Duodenal mucosa (tissue), 2 donors: Measurements from ENCODE around the gene USB1.

ENCODE experiments used
- H3K27ac ChIP-seq: one replicate; pipeline ENCODE4 v1.7.0; 2013; ENCODE audit warnings: low read depth, low read length
- H3K27me3 ChIP-seq, 2 donors: one replicate each; pipeline ENCODE4 v1.7.0; 2013; ENCODE audit warnings: low read length in 2 of 2, control low read depth in 1 of 2; ENCODE audit not compliant: insufficient read depth in 2 of 2, control insufficient read depth in 1 of 2
- H3K36me3 ChIP-seq, 2 donors: one replicate each; pipeline ENCODE4 v1.7.0; 2013; ENCODE audit warnings: low read length in 2 of 2, control low read depth in 1 of 2; ENCODE audit not compliant: insufficient read depth in 2 of 2, control insufficient read depth in 1 of 2
- H3K4me1 ChIP-seq, 2 donors: one replicate each; pipeline ENCODE4 v1.7.0; 2013; ENCODE audit warnings: low read length in 2 of 2, control low read depth in 1 of 2; ENCODE audit not compliant: insufficient read depth in 2 of 2, control insufficient read depth in 1 of 2
- H3K4me3 ChIP-seq, 2 donors: one replicate each; pipeline ENCODE4 v1.7.0; 2013; ENCODE audit warnings: low read length in 2 of 2, low read depth in 1 of 2
- H3K9ac ChIP-seq, 2 donors: one replicate each; pipeline ENCODE4 v1.7.0; 2013; ENCODE audit warnings: low read length in 2 of 2, low read depth in 1 of 2
- H3K9me3 ChIP-seq, 2 donors: one replicate each; pipeline ENCODE4 v1.7.0; 2013; ENCODE audit warnings: low read length in 2 of 2, control low read depth in 1 of 2; ENCODE audit not compliant: control insufficient read depth in 1 of 2

Gene USB1

GRCh38 chr16:57993897-57994296 lies 7.3 kb upstream of the USB1 start:
- Histone ChIP-seq H3K27me3 (no peaks in the 10 kb centered on the region), H3K27ac (no peak overlapping the region), H3K9me3 (no peaks in the 10 kb centered on the region), H3K4me1 (peaks cover 3 to 16% of the 10 kb centered on the region in 2 donors), H3K9ac (no peak overlapping the region), H3K36me3 (peaks cover 8 to 27% of the 10 kb centered on the region in 2 donors), H3K4me3 (no peak overlapping the region)

- H3K4me1 ChIP-seq: peaks cover 8 to 20% of the 10 kb centered on the region in 2 donors
- no peak overlapping the region for H3K27ac ChIP-seq
- no peaks in the 10 kb centered on the region for H3K9me3 ChIP-seq
- H3K27me3 ChIP-seq: no peaks in the 10 kb centered on the region
- H3K4me3 ChIP-seq: no peak overlapping the region
- H3K9ac ChIP-seq: no peak overlapping the region
- peaks cover 8 to 27% of the 10 kb centered on the region in 2 donors for H3K36me3 ChIP-seq
These were observed 6.8 kb upstream of the USB1 start for GRCh38 chr16:57994361-57994760.

GRCh38 chr16:57994778-57995177 lies 6.4 kb upstream of the USB1 start:
- H3K27me3 ChIP-seq: no peaks in the 10 kb centered on the region
- H3K9ac ChIP-seq: no peak overlapping the region
- H3K36me3 ChIP-seq: peaks cover 8 to 27% of the 10 kb centered on the region in 2 donors
- H3K4me1 ChIP-seq: peaks cover 12 to 25% of the 10 kb centered on the region in 2 donors
- H3K27ac ChIP-seq: no peak overlapping the region
- H3K9me3 ChIP-seq: no peaks in the 10 kb centered on the region
- no peak overlapping the region for H3K4me3 ChIP-seq

- no peak overlapping the region for H3K9ac ChIP-seq
- no peaks in the 10 kb centered on the region for H3K9me3 ChIP-seq
- H3K4me3 ChIP-seq: no peak overlapping the region
- H3K27me3 ChIP-seq: no peaks in the 10 kb centered on the region
- peaks cover 8 to 27% of the 10 kb centered on the region in 2 donors for H3K36me3 ChIP-seq
- peaks cover 13 to 25% of the 10 kb centered on the region in 2 donors for H3K4me1 ChIP-seq
- H3K27ac ChIP-seq: no peak overlapping the region
These were observed 5.3 kb upstream of the USB1 start for GRCh38 chr16:57995721-57996405.

- Histone ChIP-seq H3K9ac (no peak overlapping the region), H3K36me3 (peaks cover 8 to 27% of the 10 kb centered on the region in 2 donors), H3K27me3 (no peaks in the 10 kb centered on the region), H3K27ac (no peak overlapping the region), H3K9me3 (no peaks in the 10 kb centered on the region), H3K4me1 (peaks cover 14 to 25% of the 10 kb centered on the region in 2 donors), H3K4me3 (no peak overlapping the region)
These were observed 4.6 kb upstream of the USB1 start for GRCh38 chr16:57996406-57997175.

GRCh38 chr16:57997176-57997527 lies 4.1 kb upstream of the USB1 start:
- peaks cover 8 to 27% of the 10 kb centered on the region in 2 donors for H3K36me3 ChIP-seq
- H3K9ac ChIP-seq: no peak overlapping the region
- no peaks in the 10 kb centered on the region for H3K27me3 ChIP-seq
- H3K4me3 ChIP-seq: no peak overlapping the region
- no peaks in the 10 kb centered on the region for H3K9me3 ChIP-seq
- H3K27ac ChIP-seq: no peak overlapping the region
- H3K4me1 ChIP-seq: peaks cover 16 to 30% of the 10 kb centered on the region in 2 donors

- no peaks in the 10 kb centered on the region for H3K27me3 ChIP-seq
- peaks cover 8 to 28% of the 10 kb centered on the region in 2 donors for H3K36me3 ChIP-seq
- no peaks in the 10 kb centered on the region for H3K9me3 ChIP-seq
- peaks cover 16 to 31% of the 10 kb centered on the region in 2 donors for H3K4me1 ChIP-seq
- no peak overlapping the region for H3K27ac ChIP-seq
- H3K9ac ChIP-seq: no peak overlapping the region
- no peak overlapping the region for H3K4me3 ChIP-seq
These were observed 3.5 kb upstream of the USB1 start for GRCh38 chr16:57997528-57998265.

GRCh38 chr16:57998486-57998885 lies 2.7 kb upstream of the USB1 start:
- Histone ChIP-seq H3K27ac (no peak overlapping the region), H3K4me1 (peaks cover 16 to 31% of the 10 kb centered on the region in 2 donors), H3K9me3 (no peaks in the 10 kb centered on the region), H3K9ac (peak overlapping the region in 1 of 2 donors; percentile 63), H3K4me3 (no peak overlapping the region), H3K27me3 (no peaks in the 10 kb centered on the region), H3K36me3 (peaks cover 8 to 36% of the 10 kb centered on the region in 2 donors)

GRCh38 chr16:57998992-57999365 lies 2.2 kb upstream of the USB1 start:
- H3K9me3 ChIP-seq: no peaks in the 10 kb centered on the region
- no peaks in the 10 kb centered on the region for H3K27me3 ChIP-seq
- H3K9ac ChIP-seq: peak overlapping the region; percentile 61 to 63
- H3K4me1 ChIP-seq: peaks cover 16 to 31% of the 10 kb centered on the region in 2 donors
- H3K27ac ChIP-seq: no peak overlapping the region
- peaks cover 8 to 36% of the 10 kb centered on the region in 2 donors for H3K36me3 ChIP-seq
- H3K4me3 ChIP-seq: peak overlapping the region; percentile 62 to 72
